Activated B cell treated with CpG ODN at 0.5 μM for 24 hours (primary cell): Measurements from ENCODE around the gene OXLD1. TPM values are rescaled to one million over a fixed set of nuclear protein-coding genes. Genes with fewer than 3 reads are reported as not detected.

Experiments used
- ATAC-seq: fragments of 200-7000 bp; cut with Tn5 transposase; one replicate; pipeline ENCODE4 v1.10.0; 2021; ENCODE audit warnings: low read depth, mild to moderate bottlenecking, moderate library complexity
- CTCF ChIA-PET: fragments of 350-600 bp; sonication (Branson Sonifier 250); formaldehyde crosslinking; loops from one replicate; lab custom pipeline; 2021; ENCODE audit warnings: antibody characterized with exemption; lab: Charles Lee
- POLR2A ChIA-PET: fragments of 350-600 bp; sonication (Branson Sonifier 250); formaldehyde crosslinking; loops from one replicate; lab custom pipeline; 2021; ENCODE audit warnings: antibody characterized with exemption; lab: Charles Lee
- DNase-seq: peaks from one replicate; pipeline ENCODE4 v3.0.0; 2022
- H3K27ac Mint-ChIP-seq: one replicate; pipeline ENCODE4 v1.8.0; 2020; ENCODE audit warnings: mixed read lengths
- H3K27me3 Mint-ChIP-seq: one replicate; pipeline ENCODE4 v1.8.0; 2021; ENCODE audit warnings: mixed read lengths
- H3K36me3 Mint-ChIP-seq: one replicate; pipeline ENCODE4 v1.8.0; 2021; ENCODE audit warnings: low read depth, mixed read lengths
- H3K4me1 Mint-ChIP-seq: one replicate; pipeline ENCODE4 v1.8.0; 2021; ENCODE audit warnings: mixed read lengths
- H3K4me3 Mint-ChIP-seq: one replicate; pipeline ENCODE4 v1.8.0; 2020; ENCODE audit warnings: mild to moderate bottlenecking, mixed read lengths
- H3K9me3 Mint-ChIP-seq: one replicate; pipeline ENCODE4 v1.8.0; 2020; ENCODE audit warnings: mixed read lengths
- intact Hi-C: fragments of 100-400 bp; cut with micrococcal nuclease; formaldehyde crosslinking; loops from one replicate; pipeline ENCODE4 v1.15.1; 2024
- total RNA-seq: library from RNA; stranded (reverse); gene quantifications from 2 replicates; pipeline ENCODE4 v1.2.3, GENCODE V29; 2022
- TF ChIP-seq, protein P1 (sequence below): fragments of 200-600 bp; IDR thresholded peaks from one replicate; pipeline ENCODE4 v1.8.0; 2022; ENCODE audit warnings: antibody characterized with exemption, mild to moderate bottlenecking

Gene OXLD1
- total RNA-seq, 1 donor from 2014 or later, result 37.3 TPM

GRCh38 chr17:81673561-81674258 is 7.3 kb upstream of the OXLD1 start:
- Mint-ChIP-seq H3K4me1 (peaks cover 6% of the 10 kb centered on the region), H3K27me3 (no peaks in the 10 kb centered on the region), H3K9me3 (no peaks in the 10 kb centered on the region), H3K4me3 (no peak overlapping the region), H3K27ac (no peak overlapping the region), H3K36me3 (peaks cover 50% of the 10 kb centered on the region)
- no peak for DNase-seq
- TF ChIP-seq, protein P1, sequence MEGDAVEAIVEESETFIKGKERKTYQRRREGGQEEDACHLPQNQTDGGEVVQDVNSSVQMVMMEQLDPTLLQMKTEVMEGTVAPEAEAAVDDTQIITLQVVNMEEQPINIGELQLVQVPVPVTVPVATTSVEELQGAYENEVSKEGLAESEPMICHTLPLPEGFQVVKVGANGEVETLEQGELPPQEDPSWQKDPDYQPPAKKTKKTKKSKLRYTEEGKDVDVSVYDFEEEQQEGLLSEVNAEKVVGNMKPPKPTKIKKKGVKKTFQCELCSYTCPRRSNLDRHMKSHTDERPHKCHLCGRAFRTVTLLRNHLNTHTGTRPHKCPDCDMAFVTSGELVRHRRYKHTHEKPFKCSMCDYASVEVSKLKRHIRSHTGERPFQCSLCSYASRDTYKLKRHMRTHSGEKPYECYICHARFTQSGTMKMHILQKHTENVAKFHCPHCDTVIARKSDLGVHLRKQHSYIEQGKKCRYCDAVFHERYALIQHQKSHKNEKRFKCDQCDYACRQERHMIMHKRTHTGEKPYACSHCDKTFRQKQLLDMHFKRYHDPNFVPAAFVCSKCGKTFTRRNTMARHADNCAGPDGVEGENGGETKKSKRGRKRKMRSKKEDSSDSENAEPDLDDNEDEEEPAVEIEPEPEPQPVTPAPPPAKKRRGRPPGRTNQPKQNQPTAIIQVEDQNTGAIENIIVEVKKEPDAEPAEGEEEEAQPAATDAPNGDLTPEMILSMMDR, result no peak
- no peak for ATAC-seq
- ChIA-PET POLR2A (interaction anchor here (0.6 to 2.3 kb wide), 2 partner anchors 10 to 182 kb away, joined by 6 to 10 read pairs; partner anchors contain the start of genes ARL16 and HGS), CTCF (no interaction called here)
- intact Hi-C loops, result no loop called here

- ATAC-seq, result no peak
These were observed 6.5 kb upstream of the OXLD1 start for GRCh38 chr17:81672954-81673353.

GRCh38 chr17:81672504-81672903 is 6.1 kb upstream of the OXLD1 start:
- Mint-ChIP-seq H3K36me3 (peaks cover 61% of the 10 kb centered on the region), H3K27me3 (no peaks in the 10 kb centered on the region), H3K27ac (no peak overlapping the region), H3K4me1 (peaks cover 17% of the 10 kb centered on the region), H3K9me3 (no peaks in the 10 kb centered on the region), H3K4me3 (no peak overlapping the region)
- DNase-seq (no peak), ATAC-seq (no peak)
- POLR2A ChIA-PET, result no interaction called here
- intact Hi-C loops, result no loop called here
- TF ChIP-seq, protein P1, result no peak
- CTCF ChIA-PET, result interaction anchor here (1.1 kb wide), 1 partner anchor 11 kb away, joined by 3 read pairs; the partner anchor contains the start of gene ARL16

More at GRCh38 chr17:81672954-81673353, 6.5 kb upstream of the OXLD1 start:
- DNase-seq, result no peak
- no peaks in the 10 kb centered on the region for H3K9me3 Mint-ChIP-seq
- no peak overlapping the region for H3K27ac Mint-ChIP-seq
- H3K36me3 Mint-ChIP-seq, result peaks cover 57% of the 10 kb centered on the region
- CTCF ChIA-PET, result interaction anchor here (1.1 kb wide), 1 partner anchor 10 kb away, joined by 3 read pairs; the partner anchor contains the start of gene ARL16
- H3K27me3 Mint-ChIP-seq, result no peaks in the 10 kb centered on the region
- POLR2A ChIA-PET, result interaction anchor here (0.6 kb wide), 1 partner anchor 183 kb away, joined by 6 read pairs; no protein-coding TSS in a partner anchor
- intact Hi-C loops, result no loop called here
- TF ChIP-seq, protein P1, result no peak
- peaks cover 12% of the 10 kb centered on the region for H3K4me1 Mint-ChIP-seq
- H3K4me3 Mint-ChIP-seq, result no peak overlapping the region

GRCh38 chr17:81667754-81668153 is 1.3 kb upstream of the OXLD1 start:
- Mint-ChIP-seq H3K27me3 (no peaks in the 10 kb centered on the region), H3K36me3 (peaks cover 53% of the 10 kb centered on the region), H3K4me1 (peaks cover 28% of the 10 kb centered on the region), H3K9me3 (no peaks in the 10 kb centered on the region), H3K4me3 (peak overlapping the region; percentile 91), H3K27ac (peak overlapping the region; percentile 46)
- CTCF ChIA-PET, result no interaction called here
- TF ChIP-seq, protein P1, result no peak
- POLR2A ChIA-PET, result interaction anchor here (0.7 to 2.0 kb wide), 4 partner anchors 11 to 1210 kb away, joined by 3 to 25 read pairs (median 8); partner anchors contain the start of gene MRPL12
- no peak for ATAC-seq
- intact Hi-C loops, result loop anchor here (2.0 kb wide), 2 partner anchors 35 to 193 kb away; partner anchors contain the start of genes MRPL12 and P4HB
- no peak for DNase-seq

DNA sequence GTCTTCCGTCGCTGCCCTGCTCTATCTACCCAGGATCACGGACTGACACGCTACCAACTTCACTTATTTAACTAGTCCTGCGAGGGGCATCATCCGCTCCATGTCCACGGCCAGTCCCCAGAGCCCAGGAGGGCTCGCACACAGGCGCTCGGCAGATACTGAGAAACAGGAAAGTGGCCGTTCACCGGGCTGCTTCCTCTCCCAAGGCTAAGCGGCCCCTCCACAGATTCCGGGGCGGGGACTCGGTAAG is 388 bp downstream of the OXLD1 start:
- intact Hi-C loops, result loop anchor here (1.0 to 2.0 kb wide), 4 partner anchors 17 to 195 kb away; partner anchors contain the start of genes ARL16, MRPL12, NPLOC4 and P4HB
- Mint-ChIP-seq H3K4me1 (peaks cover 28% of the 10 kb centered on the region), H3K36me3 (peaks cover 35% of the 10 kb centered on the region), H3K4me3 (peak overlapping the region; percentile 91), H3K27ac (peak overlapping the region; percentile 82), H3K27me3 (no peaks in the 10 kb centered on the region), H3K9me3 (no peaks in the 10 kb centered on the region)
- CTCF ChIA-PET, result no interaction called here
- POLR2A ChIA-PET, result interaction anchor here (0.5 to 2.2 kb wide), 9 partner anchors 10 to 433 kb away, joined by 3 to 26 read pairs (median 9); partner anchors contain the start of genes ARL16, HGS, MRPL12 and NPLOC4
- ATAC-seq, result no peak
- TF ChIP-seq, protein P1, result no peak
- no peak for DNase-seq
